Measurements from ENCODE around the gene OTOP2. TPM values are rescaled to one million over a fixed set of nuclear protein-coding genes. Genes with fewer than 3 reads are reported as not detected.
"Not testable (repeated sequence)": the region's sequence is repeated elsewhere in the genome, so short reads cannot be mapped to it uniquely, and the experiment has no call there.

The OTOP2 gene
- total and polyA plus RNA-seq, 5 donors from 2014 or later = not detected

DNA sequence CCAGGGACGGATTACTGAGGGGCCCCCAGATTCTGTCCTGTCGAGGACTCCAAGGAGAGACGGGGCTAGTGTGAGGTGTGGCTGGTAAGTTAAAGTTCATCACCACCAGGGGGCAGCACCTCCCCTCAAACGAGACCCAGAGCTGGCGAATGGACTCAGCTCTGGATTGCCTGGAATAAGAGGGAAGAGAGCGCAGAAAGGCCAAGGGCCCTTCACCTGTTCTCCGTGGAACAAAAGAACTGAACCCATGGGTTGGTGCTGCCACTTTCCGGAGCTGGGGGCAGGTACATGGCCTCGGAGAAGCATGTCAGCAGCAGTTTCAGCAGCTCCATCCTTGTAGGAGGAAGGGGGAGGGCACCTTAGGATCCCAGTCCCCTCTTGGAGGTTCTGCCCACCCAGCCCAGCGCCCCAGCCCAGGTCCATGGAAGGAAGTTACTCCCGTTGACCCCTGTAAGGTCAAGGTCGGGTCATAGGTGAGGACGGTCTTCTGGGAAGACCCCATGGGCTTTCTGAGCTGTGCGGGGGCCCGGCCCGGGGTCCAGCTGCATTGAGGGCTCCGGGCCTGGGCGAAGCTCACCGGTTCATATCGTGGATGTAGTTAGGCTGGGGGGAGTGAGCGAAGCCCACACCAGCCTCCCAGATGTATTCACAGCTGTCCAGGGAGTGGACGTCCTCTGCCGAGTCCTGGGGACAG lies 37.7 kb downstream of the OTOP2 start:
- ATAC-seq (ENCODE audit: low read depth in 2 of 2) = peak; percentile 59 to 70

GRCh38 chr17:74962622-74963394 lies 38.7 kb downstream of the OTOP2 start:
- H3K36me3 Mint-ChIP-seq = no peaks in the 10 kb centered on the region
- H3K27ac Mint-ChIP-seq = no peak overlapping the region
- Histone ChIP-seq H3K4me3 (ENCODE audit: low read depth, low read length) (no peak overlapping the region), H3K9me3 (ENCODE audit: control insufficient read depth in 2 of 2, low read length in 2 of 2) (no peaks in the 10 kb centered on the region), H3K36me3 (ENCODE audit: control insufficient read depth, insufficient read depth, low read length) (no peaks in the 10 kb centered on the region), H3K4me1 (ENCODE audit: control insufficient read depth, insufficient read depth, low read length, poor library complexity, severe bottlenecking) (peaks cover 5% of the 10 kb centered on the region), H3K27me3 (ENCODE audit: control insufficient read depth, insufficient read depth, low read length) (no peaks in the 10 kb centered on the region), H3K27ac (ENCODE audit: insufficient read depth, low read length, poor library complexity, severe bottlenecking) (no peak overlapping the region)
- no peak overlapping the region for H3K4me3 Mint-ChIP-seq
- no peaks in the 10 kb centered on the region for H3K27me3 Mint-ChIP-seq
- DNase-seq = no peak
- H3K4me1 Mint-ChIP-seq = peaks cover 0 to 8% (median 3%) of the 10 kb centered on the region in 4 donors
- ATAC-seq (ENCODE audit: low read depth in 2 of 2) = no peak
- H3K9me3 Mint-ChIP-seq = no peaks in the 10 kb centered on the region

More for the DNA sequence above, 37.7 kb downstream of the OTOP2 start:
- Histone ChIP-seq H3K4me3 (ENCODE audit: low read depth, low read length) (no peak overlapping the region), H3K4me1 (ENCODE audit: control insufficient read depth, insufficient read depth, low read length, poor library complexity, severe bottlenecking) (peaks cover 5% of the 10 kb centered on the region), H3K27me3 (ENCODE audit: control insufficient read depth, insufficient read depth, low read length) (no peaks in the 10 kb centered on the region), H3K27ac (ENCODE audit: insufficient read depth, low read length, poor library complexity, severe bottlenecking) (no peak overlapping the region), H3K36me3 (ENCODE audit: control insufficient read depth, insufficient read depth, low read length) (no peaks in the 10 kb centered on the region), H3K9me3 (ENCODE audit: control insufficient read depth in 2 of 2, low read length in 2 of 2) (no peaks in the 10 kb centered on the region)
- DNase-seq = peak; percentile 70 to 84 (median 78)
- no peaks in the 10 kb centered on the region for H3K27me3 Mint-ChIP-seq
- H3K27ac Mint-ChIP-seq = peak overlapping the region in 2 of 3 donors; percentile 63 to 71
- H3K4me3 Mint-ChIP-seq = peak overlapping the region in 1 of 4 donors; percentile 51
- no peaks in the 10 kb centered on the region for H3K36me3 Mint-ChIP-seq
- H3K4me1 Mint-ChIP-seq = peaks cover 0 to 8% (median 3%) of the 10 kb centered on the region in 4 donors
- no peaks in the 10 kb centered on the region for H3K9me3 Mint-ChIP-seq

DNA sequence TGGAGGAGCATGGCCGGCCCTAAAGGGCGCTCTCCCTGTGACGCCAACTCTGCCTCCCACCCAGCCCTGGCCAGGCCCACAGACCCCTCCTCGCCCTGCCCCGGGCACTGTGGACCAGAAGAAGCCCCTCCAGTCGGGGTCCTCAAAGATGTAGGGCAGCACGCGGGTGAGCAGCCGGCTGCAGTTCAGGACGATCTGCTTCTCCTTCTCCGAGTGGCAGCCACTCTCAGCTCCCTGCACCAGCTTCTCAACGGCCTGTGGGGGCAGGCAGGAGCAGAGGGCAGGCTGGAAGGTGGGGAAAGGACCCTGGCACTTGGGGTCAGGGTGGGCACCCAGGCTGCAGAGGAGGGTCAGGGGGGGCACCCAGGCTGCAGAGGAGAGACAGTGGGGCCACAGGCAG lies 39.6 kb downstream of the OTOP2 start:
- Histone ChIP-seq H3K9me3 (ENCODE audit: control insufficient read depth in 2 of 2, low read length in 2 of 2) (no peaks in the 10 kb centered on the region), H3K4me3 (ENCODE audit: low read depth, low read length) (no peak overlapping the region), H3K4me1 (ENCODE audit: control insufficient read depth, insufficient read depth, low read length, poor library complexity, severe bottlenecking) (peaks cover 5% of the 10 kb centered on the region), H3K36me3 (ENCODE audit: control insufficient read depth, insufficient read depth, low read length) (no peaks in the 10 kb centered on the region), H3K27me3 (ENCODE audit: control insufficient read depth, insufficient read depth, low read length) (no peaks in the 10 kb centered on the region), H3K27ac (ENCODE audit: insufficient read depth, low read length, poor library complexity, severe bottlenecking) (no peak overlapping the region)
- H3K27ac Mint-ChIP-seq = peak overlapping the region in 1 of 3 donors; percentile 82
- no peak overlapping the region for H3K4me3 Mint-ChIP-seq
- H3K4me1 Mint-ChIP-seq = peaks cover 0 to 8% (median 3%) of the 10 kb centered on the region in 4 donors
- no peaks in the 10 kb centered on the region for H3K36me3 Mint-ChIP-seq
- no peaks in the 10 kb centered on the region for H3K9me3 Mint-ChIP-seq
- ATAC-seq (ENCODE audit: low read depth in 2 of 2) (no peak), DNase-seq (no peak)
- H3K27me3 Mint-ChIP-seq = no peaks in the 10 kb centered on the region

DNA sequence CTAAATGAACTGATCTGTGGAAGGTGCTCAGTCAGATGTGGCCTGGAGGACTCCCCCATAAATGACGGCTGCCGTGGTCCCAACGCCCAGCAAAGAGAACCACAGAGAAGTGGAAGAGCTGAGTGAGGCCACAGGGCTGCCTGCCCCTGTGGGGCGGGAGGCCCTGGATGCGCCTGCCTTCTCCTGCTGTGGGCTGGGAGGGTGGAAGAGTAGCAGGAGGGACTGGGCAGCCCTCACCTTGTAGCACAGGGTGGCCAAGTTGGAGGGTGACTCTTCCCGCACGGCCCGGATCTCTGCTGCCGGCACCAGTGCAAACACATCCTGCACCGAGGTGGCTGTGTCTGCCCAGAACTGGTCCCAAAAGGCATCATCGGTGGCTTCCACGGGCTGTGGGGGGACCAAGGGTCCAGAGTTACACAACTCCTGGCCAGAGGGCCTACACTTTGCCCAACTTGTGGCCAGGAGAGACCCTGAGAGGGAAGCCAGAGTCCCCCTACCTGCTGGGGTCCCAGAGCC lies 40.2 kb downstream of the OTOP2 start:
- Histone ChIP-seq H3K4me3 (ENCODE audit: low read depth, low read length) (no peak overlapping the region), H3K27ac (ENCODE audit: insufficient read depth, low read length, poor library complexity, severe bottlenecking) (no peak overlapping the region), H3K9me3 (ENCODE audit: control insufficient read depth in 2 of 2, low read length in 2 of 2) (no peaks in the 10 kb centered on the region), H3K4me1 (ENCODE audit: control insufficient read depth, insufficient read depth, low read length, poor library complexity, severe bottlenecking) (peaks cover 5% of the 10 kb centered on the region), H3K27me3 (ENCODE audit: control insufficient read depth, insufficient read depth, low read length) (no peaks in the 10 kb centered on the region), H3K36me3 (ENCODE audit: control insufficient read depth, insufficient read depth, low read length) (no peaks in the 10 kb centered on the region)
- H3K27ac Mint-ChIP-seq = no peak overlapping the region
- H3K4me1 Mint-ChIP-seq = peaks cover 0 to 8% (median 3%) of the 10 kb centered on the region in 4 donors
- no peaks in the 10 kb centered on the region for H3K36me3 Mint-ChIP-seq
- no peak for DNase-seq
- H3K9me3 Mint-ChIP-seq = no peaks in the 10 kb centered on the region
- no peak overlapping the region for H3K4me3 Mint-ChIP-seq
- no peaks in the 10 kb centered on the region for H3K27me3 Mint-ChIP-seq
- ATAC-seq (ENCODE audit: low read depth in 2 of 2) = no peak

GRCh38 chr17:74964988-74965622 lies 41.0 kb downstream of the OTOP2 start:
- H3K27me3 Mint-ChIP-seq = no peaks in the 10 kb centered on the region
- ATAC-seq (ENCODE audit: low read depth in 2 of 2) (no peak), DNase-seq (no peak)
- H3K27ac ChIP-seq (ENCODE audit: insufficient read depth, low read length, poor library complexity, severe bottlenecking) = no peak overlapping the region
- H3K4me1 Mint-ChIP-seq = peaks cover 0 to 8% (median 3%) of the 10 kb centered on the region in 4 donors
- H3K27ac Mint-ChIP-seq = peak overlapping the region in 2 of 3 donors; percentile 52 to 85
- no peak overlapping the region for H3K4me3 ChIP-seq (ENCODE audit: low read depth, low read length)
- peaks cover 5% of the 10 kb centered on the region for H3K4me1 ChIP-seq (ENCODE audit: control insufficient read depth, insufficient read depth, low read length, poor library complexity, severe bottlenecking)
- no peaks in the 10 kb centered on the region for H3K36me3 Mint-ChIP-seq
- H3K9me3 ChIP-seq (ENCODE audit: control insufficient read depth in 2 of 2, low read length in 2 of 2) = no peaks in the 10 kb centered on the region
- no peak overlapping the region for H3K4me3 Mint-ChIP-seq
- no peaks in the 10 kb centered on the region for H3K36me3 ChIP-seq (ENCODE audit: control insufficient read depth, insufficient read depth, low read length)
- no peaks in the 10 kb centered on the region for H3K27me3 ChIP-seq (ENCODE audit: control insufficient read depth, insufficient read depth, low read length)
- H3K9me3 Mint-ChIP-seq = no peaks in the 10 kb centered on the region

DNA sequence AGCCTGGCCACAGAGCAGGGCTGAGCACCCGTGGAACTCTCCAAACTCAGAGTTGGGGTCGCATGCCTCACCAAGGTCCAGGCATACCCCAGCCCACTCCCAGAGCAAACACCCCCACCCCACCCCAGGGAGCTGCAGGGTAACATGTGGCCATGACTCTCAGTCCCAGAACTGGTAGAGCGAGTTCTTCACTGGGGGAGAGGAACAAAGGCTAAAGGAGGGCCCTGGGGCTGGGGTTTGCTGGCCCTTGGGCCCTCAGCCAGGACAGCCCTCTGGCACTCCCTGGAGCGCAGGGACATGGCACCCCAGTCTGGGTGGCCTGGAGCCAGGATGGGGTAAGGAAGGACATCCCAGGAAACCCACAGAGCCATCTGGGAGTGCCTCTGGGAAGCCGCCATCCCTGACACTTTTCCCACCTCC lies 44.3 kb downstream of the OTOP2 start:
- Histone ChIP-seq H3K4me3 (ENCODE audit: low read depth, low read length) (no peak overlapping the region), H3K27me3 (ENCODE audit: control insufficient read depth, insufficient read depth, low read length) (no peaks in the 10 kb centered on the region), H3K36me3 (ENCODE audit: control insufficient read depth, insufficient read depth, low read length) (no peaks in the 10 kb centered on the region), H3K27ac (ENCODE audit: insufficient read depth, low read length, poor library complexity, severe bottlenecking) (no peak overlapping the region), H3K4me1 (ENCODE audit: control insufficient read depth, insufficient read depth, low read length, poor library complexity, severe bottlenecking) (peaks cover 5% of the 10 kb centered on the region), H3K9me3 (ENCODE audit: control insufficient read depth in 2 of 2, low read length in 2 of 2) (no peaks in the 10 kb centered on the region)
- no peak for DNase-seq
- H3K27ac Mint-ChIP-seq = no peak overlapping the region
- peaks cover 0 to 1% (median 0%) of the 10 kb centered on the region in 7 donors for H3K9me3 Mint-ChIP-seq
- no peak for ATAC-seq (ENCODE audit: low read depth in 2 of 2)
- H3K4me1 Mint-ChIP-seq = peaks cover 0 to 16% (median 1%) of the 10 kb centered on the region in 4 donors
- no peak overlapping the region for H3K4me3 Mint-ChIP-seq
- no peaks in the 10 kb centered on the region for H3K36me3 Mint-ChIP-seq
- H3K27me3 Mint-ChIP-seq = peaks cover 16% of the 10 kb centered on the region

GRCh38 chr17:74969501-74969900 lies 45.4 kb downstream of the OTOP2 start:
- not testable (repeated sequence) for H3K9me3 Mint-ChIP-seq

More at GRCh38 chr17:74969501-74969900, 45.4 kb downstream of the OTOP2 start:
- not testable (repeated sequence) for ATAC-seq (ENCODE audit: low read depth in 2 of 2); H3K36me3 Mint-ChIP-seq; H3K9me3 ChIP-seq (ENCODE audit: control insufficient read depth in 2 of 2, low read length in 2 of 2); H3K27ac ChIP-seq (ENCODE audit: insufficient read depth, low read length, poor library complexity, severe bottlenecking); H3K4me1 ChIP-seq (ENCODE audit: control insufficient read depth, insufficient read depth, low read length, poor library complexity, severe bottlenecking); H3K27me3 ChIP-seq (ENCODE audit: control insufficient read depth, insufficient read depth, low read length); H3K4me3 ChIP-seq (ENCODE audit: low read depth, low read length); H3K27ac Mint-ChIP-seq; DNase-seq; H3K36me3 ChIP-seq (ENCODE audit: control insufficient read depth, insufficient read depth, low read length)
- peaks cover 23% of the 10 kb centered on the region for H3K27me3 Mint-ChIP-seq
- peak overlapping the region in 1 of 4 donors; percentile 23 for H3K4me3 Mint-ChIP-seq
- H3K4me1 Mint-ChIP-seq = peaks cover 0 to 16% (median 1%) of the 10 kb centered on the region in 4 donors

Data from CD4-positive, CD25-positive, alpha-beta regulatory T cell (primary cell).